T-helper 2 cell treated with Interferon-gamma antibody and Interleukin-4, amounts not matched to agents 5 μg/mL and 100 μg/mL, for 36 hours (primary cell): Measurements from ENCODE around the gene CYB561D1.

ENCODE experiments used
- DNase-seq: peaks from one replicate; pipeline ENCODE4 v3.0.0; 2021; ENCODE audit warnings: low spot score
- H3K27ac Mint-ChIP-seq: one replicate; pipeline ENCODE4 v1.8.0; 2021; ENCODE audit warnings: mild to moderate bottlenecking, mixed read lengths
- H3K27me3 Mint-ChIP-seq: one replicate; pipeline ENCODE4 v1.8.0; 2021; ENCODE audit warnings: low read depth, mixed read lengths
- H3K36me3 Mint-ChIP-seq: one replicate; pipeline ENCODE4 v1.8.0; 2021; ENCODE audit warnings: low read depth, mixed read lengths
- H3K4me1 Mint-ChIP-seq: one replicate; pipeline ENCODE4 v1.8.0; 2021; ENCODE audit warnings: low read depth, mixed read lengths
- H3K4me3 Mint-ChIP-seq: one replicate; pipeline ENCODE4 v1.8.0; 2022; ENCODE audit warnings: mild to moderate bottlenecking, moderate library complexity, mixed read lengths
- H3K9me3 Mint-ChIP-seq: one replicate; pipeline ENCODE4 v1.8.0; 2021; ENCODE audit warnings: mixed read lengths

Gene CYB561D1

GRCh38 chr1:109548321-109549267 lies 54.7 kb downstream of the CYB561D1 start, which contains the start of gene GNAI3:
TSS of gene GNAI3 (plus strand) at chr1:109548615. CDS start at chr1:109548721, 106 bp downstream.
- Mint-ChIP-seq H3K36me3 (peaks cover 16% of the 10 kb centered on the region), H3K27ac (peak within 1 kb of the TSS; percentile 99), H3K27me3 (no peaks in the 10 kb centered on the region), H3K4me1 (peaks cover 33% of the 10 kb centered on the region), H3K4me3 (peak within 1 kb of the TSS; percentile 98), H3K9me3 (no peaks in the 10 kb centered on the region)
- DNase-seq: peak; percentile 96
